ENCODE data around the gene OPA1. TPM values are rescaled to one million over a fixed set of nuclear protein-coding genes. Genes with fewer than 3 reads are reported as not detected.

The OPA1 gene
- polyA plus RNA-seq, 1 donor (not counting 4 experiments of a cell fraction or from before 2014, with no cell fraction given) = 50.1 TPM

- Histone ChIP-seq H3K27me3 (ENCODE audit: control insufficient read depth, extremely low read depth, insufficient read depth, low read length) (peaks cover 7% of the 10 kb centered on the region), H3K36me3 (ENCODE audit: control insufficient read depth in 2 of 2, extremely low read depth in 1 of 2, insufficient read depth in 2 of 2, low read length in 2 of 2) (no peaks in the 10 kb centered on the region), H3K9ac (ENCODE audit: control insufficient read depth, extremely low read depth, insufficient read depth, low read length) (no peak overlapping the region), H3K79me2 (ENCODE audit: control insufficient read depth, insufficient read depth, low read length) (no peaks in the 10 kb centered on the region), H3K27ac (ENCODE audit: control insufficient read depth, insufficient read depth, low read length) (no peak overlapping the region), H3K9me1 (ENCODE audit: control insufficient read depth, extremely low read depth, insufficient read depth, low read length) (no peaks in the 10 kb centered on the region), H4K20me1 (ENCODE audit: control insufficient read depth, extremely low read depth, insufficient read depth, low read length) (no peaks in the 10 kb centered on the region), H2AFZ (ENCODE audit: control insufficient read depth, low read length) (no peak overlapping the region), H3K4me1 (ENCODE audit: control insufficient read depth, extremely low read depth, insufficient read depth, low read length) (no peaks in the 10 kb centered on the region), H3K9me3 (ENCODE audit: control insufficient read depth, low read depth, low read length) (no peaks in the 10 kb centered on the region), H3K4me2 (ENCODE audit: control insufficient read depth, extremely low read depth, insufficient read depth, low read depth, low read length) (no peak overlapping the region), H3K4me3 (ENCODE audit: control insufficient read depth in 2 of 3, extremely low read depth in 1 of 3, insufficient read depth in 2 of 3, low read depth in 1 of 3, low read length in 3 of 3) (no peak overlapping the region)
- FAIRE-seq (no peak), DNase-seq (ENCODE audit: low read depth, low spot score) (no peak)
- TF ChIP-seq EZH2 (IDR thresholded peaks at IDR 0.05; ENCODE audit: low read length) (no peak), CTCF (optimal IDR thresholded peaks at IDR 0.05 in 1 of 3, IDR thresholded peaks at IDR 0.05 in 1 of 3, conservative IDR thresholded peaks at IDR 0.05 in 1 of 3; ENCODE audit: extremely low read depth in 1 of 3, insufficient read depth in 2 of 3, low read length in 3 of 3) (no peak)
- dilution Hi-C loops (cut with MboI; ENCODE audit: extremely low pct_ligation_motif_present, low sequenced_read_pairs) = no loop called here
Measured at GRCh38 chr3:193742628-193743027, 149.6 kb downstream of the OPA1 start.

- no peak for TF ChIP-seq CTCF (optimal IDR thresholded peaks at IDR 0.05 in 1 of 3, IDR thresholded peaks at IDR 0.05 in 1 of 3, conservative IDR thresholded peaks at IDR 0.05 in 1 of 3; ENCODE audit: extremely low read depth in 1 of 3, insufficient read depth in 2 of 3, low read length in 3 of 3)
- no peak for TF ChIP-seq EZH2 (IDR thresholded peaks at IDR 0.05; ENCODE audit: low read length)
- Histone ChIP-seq H3K27ac (ENCODE audit: control insufficient read depth, insufficient read depth, low read length) (no peak overlapping the region), H3K27me3 (ENCODE audit: control insufficient read depth, extremely low read depth, insufficient read depth, low read length) (peaks cover 7% of the 10 kb centered on the region), H3K9me1 (ENCODE audit: control insufficient read depth, extremely low read depth, insufficient read depth, low read length) (no peaks in the 10 kb centered on the region), H3K9ac (ENCODE audit: control insufficient read depth, extremely low read depth, insufficient read depth, low read length) (no peak overlapping the region), H3K79me2 (ENCODE audit: control insufficient read depth, insufficient read depth, low read length) (no peaks in the 10 kb centered on the region), H3K9me3 (ENCODE audit: control insufficient read depth, low read depth, low read length) (no peaks in the 10 kb centered on the region), H3K36me3 (ENCODE audit: control insufficient read depth in 2 of 2, extremely low read depth in 1 of 2, insufficient read depth in 2 of 2, low read length in 2 of 2) (no peaks in the 10 kb centered on the region), H3K4me3 (ENCODE audit: control insufficient read depth in 2 of 3, extremely low read depth in 1 of 3, insufficient read depth in 2 of 3, low read depth in 1 of 3, low read length in 3 of 3) (no peak overlapping the region), H4K20me1 (ENCODE audit: control insufficient read depth, extremely low read depth, insufficient read depth, low read length) (no peaks in the 10 kb centered on the region), H3K4me2 (ENCODE audit: control insufficient read depth, extremely low read depth, insufficient read depth, low read depth, low read length) (no peak overlapping the region), H3K4me1 (ENCODE audit: control insufficient read depth, extremely low read depth, insufficient read depth, low read length) (no peaks in the 10 kb centered on the region), H2AFZ (ENCODE audit: control insufficient read depth, low read length) (no peak overlapping the region)
- dilution Hi-C loops (cut with MboI; ENCODE audit: extremely low pct_ligation_motif_present, low sequenced_read_pairs) = no loop called here
- FAIRE-seq = no peak
- DNase-seq (ENCODE audit: low read depth, low spot score) = no peak
Measured at GRCh38 chr3:193743702-193744047, 150.7 kb downstream of the OPA1 start.
